SU-DHL-6 (cell line): ENCODE results near the gene GRIK4.

Experiments used
- CTCF ChIP-seq: fragments of 200-600 bp; sonication (generic); IDR thresholded peaks from one replicate; pipeline ENCODE4 v1.5.1; 2017; ENCODE audit warnings: antibody characterized with exemption, mild to moderate bottlenecking, low read length, moderate library complexity; ENCODE audit not compliant: insufficient read depth, poor library complexity, severe bottlenecking
- EZH2phosphoT487 ChIP-seq: fragments of 200-600 bp; sonication (generic), shearing (Covaris generic); conservative IDR thresholded peaks from 2 replicates; pipeline ENCODE4 v1.6.1; 2018; ENCODE audit warnings: mild to moderate bottlenecking, antibody characterized with exemption, low read length, moderate library complexity, mixed read lengths

GRCh38 chr11:120877746-120878365 is 366.3 kb downstream of the GRIK4 start:
- TF ChIP-seq EZH2phosphoT487 = no peak
- no peak for TF ChIP-seq CTCF
